HepG2 (cell line): ENCODE measurements around the gene IL4I1. TPM values are rescaled to one million over a fixed set of nuclear protein-coding genes. Genes with fewer than 3 reads are reported as not detected.

ENCODE experiments used
- AGO2 ChIP-seq: fragments of 200-400 bp; formaldehyde crosslinking; optimal IDR thresholded peaks from 2 replicates; pipeline ENCODE3; 2017; ENCODE audit warnings: mild to moderate bottlenecking, low read depth, low read length, moderate library complexity
- JUN ChIP-seq: sonication (generic); formaldehyde crosslinking; IDR thresholded peaks from 2 replicates; pipeline ENCODE4 v1.4.0; 2020; ENCODE audit warnings: mild to moderate bottlenecking, missing genetic modification reagents
- KDM6A ChIP-seq: IDR thresholded peaks from 2 replicates; pipeline ENCODE4 v1.6.1; 2016; ENCODE audit warnings: low read depth
- MBD4 ChIP-seq: IDR thresholded peaks from 2 replicates; pipeline ENCODE4 v1.6.1; 2012; ENCODE audit warnings: low read length, inconsistent platforms, borderline replicate concordance
- MIXL1 ChIP-seq: IDR thresholded peaks from 2 replicates; pipeline ENCODE4 v1.6.1; 2016
- NCOA5 ChIP-seq: sonication (generic); formaldehyde crosslinking; IDR thresholded peaks from 2 replicates; pipeline ENCODE4 v1.4.0; 2020; ENCODE audit warnings: missing genetic modification reagents
- NR2F2 ChIP-seq: IDR thresholded peaks from 2 replicates; pipeline ENCODE4 v1.6.1; 2012; ENCODE audit warnings: low read depth, inconsistent platforms, borderline replicate concordance
- ONECUT2 ChIP-seq: sonication (generic); formaldehyde crosslinking; IDR thresholded peaks from 2 replicates; pipeline ENCODE4 v1.4.0; 2020; ENCODE audit warnings: missing genetic modification reagents
- PLRG1 ChIP-seq: fragments of 450-650 bp; conservative IDR thresholded peaks from 2 replicates; pipeline ENCODE4 v1.6.1; 2016
- SKI ChIP-seq: fragments of 450-650 bp; IDR thresholded peaks from one replicate; pipeline ENCODE4 v1.6.1; 2018; ENCODE audit warnings: mild to moderate bottlenecking; ENCODE audit not compliant: partially characterized antibody
- SRSF1 ChIP-seq: fragments of 200-400 bp; formaldehyde crosslinking; optimal IDR thresholded peaks from 2 replicates; pipeline ENCODE3; 2017; ENCODE audit warnings: mild to moderate bottlenecking, low read depth, low read length, moderate library complexity
- ZBTB20 ChIP-seq: sonication (generic); formaldehyde crosslinking; IDR thresholded peaks from 2 replicates; pipeline ENCODE4 v1.8.1; 2023; ENCODE audit warnings: missing genetic modification reagents, low read depth, mild to moderate bottlenecking, borderline replicate concordance
- ZFP36 ChIP-seq: fragments of 150-350 bp; IDR thresholded peaks from 2 replicates; pipeline ENCODE4 v1.6.1; 2018; ENCODE audit warnings: borderline replicate concordance, low read length, low read depth; ENCODE audit not compliant: partially characterized antibody
- ZFYVE20 ChIP-seq: sonication (generic); formaldehyde crosslinking; IDR thresholded peaks from 2 replicates; pipeline ENCODE4 v1.8.0; 2023; ENCODE audit warnings: low read depth, mild to moderate bottlenecking, moderate library complexity, missing genetic modification reagents, borderline replicate concordance
- ZNF253 ChIP-seq: sonication (generic); formaldehyde crosslinking; IDR thresholded peaks from 2 replicates; pipeline ENCODE4 v1.8.0; 2022; ENCODE audit warnings: mild to moderate bottlenecking, missing genetic modification reagents, borderline replicate concordance
- ZNF382 ChIP-seq: sonication (generic); formaldehyde crosslinking; IDR thresholded peaks from 2 replicates; pipeline ENCODE4 v1.5.0; 2020; ENCODE audit warnings: missing genetic modification reagents, mild to moderate bottlenecking, borderline replicate concordance
- ZNF713 ChIP-seq: sonication (generic); formaldehyde crosslinking; IDR thresholded peaks from 2 replicates; pipeline ENCODE4 v1.4.0; 2020; ENCODE audit warnings: mild to moderate bottlenecking, missing genetic modification reagents
- polyA plus RNA-seq, 8 experiments: library from polyadenylated mRNA; depleted of rRNA in 3 of 8; stranded (reverse) in 7 of 8; unstranded in 1 of 8; fragments of >200 nt; fragmentation: Illumina TruSeq in 4 of 8; extraction: Trizol in 4 of 8; gene quantifications; 2 replicates each; pipeline versions ENCODE4 v1.2.1 to v1.2.3, GENCODE V29; 2011 to 2016; ENCODE audit warnings: low read depth in 4 of 8, missing spikeins in 1 of 8, mixed read lengths in 1 of 8; ENCODE audit not compliant: insufficient read depth in 1 of 8
- total RNA-seq, 5 experiments: library from RNA; depleted of rRNA; stranded (reverse); fragments of >200 nt; fragmentation: Illumina TruSeq; extraction: Trizol; gene quantifications; 2 replicates each; pipeline ENCODE4 v1.2.3, GENCODE V29; 2016; ENCODE audit warnings: low read depth in 1 of 5
- TF ChIP-seq, protein P1 (sequence below): sonication (generic); formaldehyde crosslinking; IDR thresholded peaks from 2 replicates; pipeline ENCODE4 v1.8.0; 2022; ENCODE audit warnings: mild to moderate bottlenecking, missing genetic modification reagents, borderline replicate concordance
- TF ChIP-seq, protein P2 (sequence below): sonication (generic); formaldehyde crosslinking; IDR thresholded peaks from 2 replicates; pipeline ENCODE4 v1.4.0; 2020; ENCODE audit warnings: missing genetic modification reagents, borderline replicate concordance
- TF ChIP-seq, protein P3 (sequence below): sonication (generic); formaldehyde crosslinking; IDR thresholded peaks from 2 replicates; pipeline ENCODE4 v1.4.0; 2020; ENCODE audit warnings: missing genetic modification reagents, mild to moderate bottlenecking, borderline replicate concordance
- TF ChIP-seq, protein P4 (sequence below): sonication (generic); formaldehyde crosslinking; IDR thresholded peaks from 2 replicates; pipeline ENCODE4 v1.5.0; 2020; ENCODE audit warnings: missing genetic modification reagents

Gene IL4I1
- total and polyA plus RNA-seq, 2 of the 13 experiments (the other 11 are each of a cell fraction or from before 2014, with no cell fraction given) = not detected

DNA sequence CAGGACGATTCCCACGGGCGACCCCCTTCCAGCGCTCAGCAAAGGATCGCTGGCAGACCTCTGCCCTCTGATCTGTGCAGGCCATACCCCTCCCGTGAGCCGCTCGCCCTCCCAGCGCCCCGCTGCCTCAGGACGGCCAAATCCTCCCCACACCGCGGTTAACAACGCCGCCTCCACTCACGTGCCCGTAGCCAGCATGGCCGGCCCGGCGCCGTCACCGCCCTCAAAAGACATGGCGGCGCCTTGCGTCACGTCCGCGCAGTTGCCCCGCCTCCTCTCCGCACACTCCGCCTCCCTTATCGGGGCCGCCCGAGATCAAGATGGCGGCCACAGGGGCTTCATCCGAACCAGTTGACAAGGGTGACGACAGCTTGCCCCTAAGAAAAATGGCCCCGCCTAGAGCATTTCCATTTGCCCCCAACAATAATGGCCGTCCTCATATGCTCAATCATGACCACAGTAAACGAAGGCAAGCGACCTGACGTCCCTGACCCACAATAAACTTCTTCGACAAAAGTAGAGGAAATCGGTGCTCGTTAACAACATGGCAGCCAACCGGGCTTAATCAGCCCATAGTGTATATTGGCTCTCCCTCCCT lies 20.2 kb downstream of the IL4I1 start (continued):
- TF ChIP-seq, protein P1, sequence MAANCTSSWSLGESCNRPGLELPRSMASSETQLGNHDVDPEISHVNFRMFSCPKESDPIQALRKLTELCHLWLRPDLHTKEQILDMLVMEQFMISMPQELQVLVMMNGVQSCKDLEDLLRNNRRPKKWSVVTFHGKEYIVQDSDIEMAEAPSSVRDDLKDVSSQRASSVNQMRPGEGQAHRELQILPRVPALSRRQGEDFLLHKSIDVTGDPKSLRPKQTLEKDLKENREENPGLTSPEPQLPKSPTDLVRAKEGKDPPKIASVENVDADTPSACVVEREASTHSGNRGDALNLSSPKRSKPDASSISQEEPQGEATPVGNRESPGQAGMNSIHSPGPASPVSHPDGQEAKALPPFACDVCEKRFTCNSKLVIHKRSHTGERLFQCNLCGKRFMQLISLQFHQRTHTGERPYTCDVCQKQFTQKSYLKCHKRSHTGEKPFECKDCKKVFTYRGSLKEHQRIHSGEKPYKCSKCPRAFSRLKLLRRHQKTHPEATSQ = peak; percentile 43; the same call in 1 of the 2 replicates
- TF ChIP-seq JUN (CRISPR knock-in tag) (no peak), PLRG1 (no peak), ZNF713 (CRISPR knock-in tag) (no peak), SKI (no peak), ZNF382 (no peak), ZBTB20 (0 out of 2 replicates have a peak, but pooled peaks have one; percentile 9), NR2F2 (no peak), MBD4 (no peak), ONECUT2 (CRISPR knock-in tag) (no peak), ZFYVE20 (CRISPR knock-in tag) (no peak), ZNF253 (CRISPR knock-in tag) (no peak), KDM6A (CRISPR knock-in tag) (no peak), MIXL1 (CRISPR knock-in tag) (peak; percentile 49; the same call in 1 of the 2 replicates), AGO2 (peak; percentile 97), ZFP36 (no peak), SRSF1 (no peak), NCOA5 (CRISPR knock-in tag) (no peak)
- TF ChIP-seq, protein P2, sequence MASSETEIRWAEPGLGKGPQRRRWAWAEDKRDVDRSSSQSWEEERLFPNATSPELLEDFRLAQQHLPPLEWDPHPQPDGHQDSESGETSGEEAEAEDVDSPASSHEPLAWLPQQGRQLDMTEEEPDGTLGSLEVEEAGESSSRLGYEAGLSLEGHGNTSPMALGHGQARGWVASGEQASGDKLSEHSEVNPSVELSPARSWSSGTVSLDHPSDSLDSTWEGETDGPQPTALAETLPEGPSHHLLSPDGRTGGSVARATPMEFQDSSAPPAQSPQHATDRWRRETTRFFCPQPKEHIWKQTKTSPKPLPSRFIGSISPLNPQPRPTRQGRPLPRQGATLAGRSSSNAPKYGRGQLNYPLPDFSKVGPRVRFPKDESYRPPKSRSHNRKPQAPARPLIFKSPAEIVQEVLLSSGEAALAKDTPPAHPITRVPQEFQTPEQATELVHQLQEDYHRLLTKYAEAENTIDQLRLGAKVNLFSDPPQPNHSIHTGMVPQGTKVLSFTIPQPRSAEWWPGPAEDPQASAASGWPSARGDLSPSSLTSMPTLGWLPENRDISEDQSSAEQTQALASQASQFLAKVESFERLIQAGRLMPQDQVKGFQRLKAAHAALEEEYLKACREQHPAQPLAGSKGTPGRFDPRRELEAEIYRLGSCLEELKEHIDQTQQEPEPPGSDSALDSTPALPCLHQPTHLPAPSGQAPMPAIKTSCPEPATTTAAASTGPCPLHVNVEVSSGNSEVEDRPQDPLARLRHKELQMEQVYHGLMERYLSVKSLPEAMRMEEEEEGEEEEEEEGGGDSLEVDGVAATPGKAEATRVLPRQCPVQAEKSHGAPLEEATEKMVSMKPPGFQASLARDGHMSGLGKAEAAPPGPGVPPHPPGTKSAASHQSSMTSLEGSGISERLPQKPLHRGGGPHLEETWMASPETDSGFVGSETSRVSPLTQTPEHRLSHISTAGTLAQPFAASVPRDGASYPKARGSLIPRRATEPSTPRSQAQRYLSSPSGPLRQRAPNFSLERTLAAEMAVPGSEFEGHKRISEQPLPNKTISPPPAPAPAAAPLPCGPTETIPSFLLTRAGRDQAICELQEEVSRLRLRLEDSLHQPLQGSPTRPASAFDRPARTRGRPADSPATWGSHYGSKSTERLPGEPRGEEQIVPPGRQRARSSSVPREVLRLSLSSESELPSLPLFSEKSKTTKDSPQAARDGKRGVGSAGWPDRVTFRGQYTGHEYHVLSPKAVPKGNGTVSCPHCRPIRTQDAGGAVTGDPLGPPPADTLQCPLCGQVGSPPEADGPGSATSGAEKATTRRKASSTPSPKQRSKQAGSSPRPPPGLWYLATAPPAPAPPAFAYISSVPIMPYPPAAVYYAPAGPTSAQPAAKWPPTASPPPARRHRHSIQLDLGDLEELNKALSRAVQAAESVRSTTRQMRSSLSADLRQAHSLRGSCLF (CRISPR knock-in tag) = no peak
- TF ChIP-seq, protein P3, sequence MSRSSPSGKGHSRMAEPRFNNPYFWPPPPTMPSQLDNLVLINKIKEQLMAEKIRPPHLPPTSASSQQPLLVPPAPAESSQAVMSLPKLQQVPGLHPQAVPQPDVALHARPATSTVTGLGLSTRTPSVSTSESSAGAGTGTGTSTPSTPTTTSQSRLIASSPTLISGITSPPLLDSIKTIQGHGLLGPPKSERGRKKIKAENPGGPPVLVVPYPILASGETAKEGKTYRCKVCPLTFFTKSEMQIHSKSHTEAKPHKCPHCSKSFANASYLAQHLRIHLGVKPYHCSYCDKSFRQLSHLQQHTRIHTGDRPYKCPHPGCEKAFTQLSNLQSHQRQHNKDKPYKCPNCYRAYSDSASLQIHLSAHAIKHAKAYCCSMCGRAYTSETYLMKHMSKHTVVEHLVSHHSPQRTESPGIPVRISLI (CRISPR knock-in tag) = no peak
- TF ChIP-seq, protein P4, sequence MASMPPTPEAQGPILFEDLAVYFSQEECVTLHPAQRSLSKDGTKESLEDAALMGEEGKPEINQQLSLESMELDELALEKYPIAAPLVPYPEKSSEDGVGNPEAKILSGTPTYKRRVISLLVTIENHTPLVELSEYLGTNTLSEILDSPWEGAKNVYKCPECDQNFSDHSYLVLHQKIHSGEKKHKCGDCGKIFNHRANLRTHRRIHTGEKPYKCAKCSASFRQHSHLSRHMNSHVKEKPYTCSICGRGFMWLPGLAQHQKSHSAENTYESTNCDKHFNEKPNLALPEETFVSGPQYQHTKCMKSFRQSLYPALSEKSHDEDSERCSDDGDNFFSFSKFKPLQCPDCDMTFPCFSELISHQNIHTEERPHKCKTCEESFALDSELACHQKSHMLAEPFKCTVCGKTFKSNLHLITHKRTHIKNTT (CRISPR knock-in tag) = no peak
